ENCODE data around the gene FOXL2NB.

The FOXL2NB gene

DNA sequence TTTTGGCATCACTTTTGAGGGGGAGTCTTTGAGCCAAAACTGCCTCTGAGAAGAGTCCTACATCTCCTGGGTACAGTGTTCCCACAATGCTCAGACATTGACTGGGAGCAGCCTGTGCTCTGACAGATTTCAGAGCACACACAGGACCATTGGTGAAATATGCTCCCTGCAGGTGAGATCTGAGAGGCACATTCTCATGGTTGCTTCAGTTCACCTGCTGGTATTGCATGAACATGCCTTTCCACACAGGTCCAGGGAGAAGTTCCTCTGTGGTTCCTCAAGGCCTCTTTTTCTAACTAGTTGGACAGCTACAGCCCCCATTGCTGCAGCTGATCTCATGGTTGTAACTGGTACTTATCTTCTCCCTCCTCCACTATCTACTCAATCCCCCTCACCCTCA lies 37.1 kb upstream of the FOXL2NB start:
- no peak overlapping the region for H3K4me2 ChIP-seq (ENCODE audit: low read length)
- no peaks in the 10 kb centered on the region for H3K36me3 ChIP-seq (replicated peaks; ENCODE audit: low read depth, low read length)
- H4K20me1 ChIP-seq (ENCODE audit: insufficient read depth, low read length): no peaks in the 10 kb centered on the region
- H3K9me3 ChIP-seq (ENCODE audit: insufficient read depth, low read length): no peaks in the 10 kb centered on the region
- H3K9ac ChIP-seq (ENCODE audit: low read length): no peak overlapping the region
- H3K79me2 ChIP-seq (ENCODE audit: low read length): no peaks in the 10 kb centered on the region
- TF ChIP-seq EZH2phosphoT487 (IDR thresholded peaks at IDR 0.05; ENCODE audit: low read depth): no peak
- TF ChIP-seq, protein P1, sequence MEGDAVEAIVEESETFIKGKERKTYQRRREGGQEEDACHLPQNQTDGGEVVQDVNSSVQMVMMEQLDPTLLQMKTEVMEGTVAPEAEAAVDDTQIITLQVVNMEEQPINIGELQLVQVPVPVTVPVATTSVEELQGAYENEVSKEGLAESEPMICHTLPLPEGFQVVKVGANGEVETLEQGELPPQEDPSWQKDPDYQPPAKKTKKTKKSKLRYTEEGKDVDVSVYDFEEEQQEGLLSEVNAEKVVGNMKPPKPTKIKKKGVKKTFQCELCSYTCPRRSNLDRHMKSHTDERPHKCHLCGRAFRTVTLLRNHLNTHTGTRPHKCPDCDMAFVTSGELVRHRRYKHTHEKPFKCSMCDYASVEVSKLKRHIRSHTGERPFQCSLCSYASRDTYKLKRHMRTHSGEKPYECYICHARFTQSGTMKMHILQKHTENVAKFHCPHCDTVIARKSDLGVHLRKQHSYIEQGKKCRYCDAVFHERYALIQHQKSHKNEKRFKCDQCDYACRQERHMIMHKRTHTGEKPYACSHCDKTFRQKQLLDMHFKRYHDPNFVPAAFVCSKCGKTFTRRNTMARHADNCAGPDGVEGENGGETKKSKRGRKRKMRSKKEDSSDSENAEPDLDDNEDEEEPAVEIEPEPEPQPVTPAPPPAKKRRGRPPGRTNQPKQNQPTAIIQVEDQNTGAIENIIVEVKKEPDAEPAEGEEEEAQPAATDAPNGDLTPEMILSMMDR (IDR thresholded peaks at IDR 0.05; ENCODE audit: low read depth, low read length): no peak; the same call in 1 of the 2 replicates
- no peak overlapping the region for H2AFZ ChIP-seq (ENCODE audit: low read depth, low read length)
- H3K4me3 ChIP-seq (ENCODE audit: low read length): no peak overlapping the region
- H3K27ac ChIP-seq (ENCODE audit: low read length): no peak overlapping the region
- H3K27me3 ChIP-seq (ENCODE audit: low read depth, low read length): peaks cover 7% of the 10 kb centered on the region; the same call in 1 of the 2 replicates
- peaks cover 3% of the 10 kb centered on the region; the same call in 1 of the 2 replicates for H3K4me1 ChIP-seq (ENCODE audit: low read length)

DNA sequence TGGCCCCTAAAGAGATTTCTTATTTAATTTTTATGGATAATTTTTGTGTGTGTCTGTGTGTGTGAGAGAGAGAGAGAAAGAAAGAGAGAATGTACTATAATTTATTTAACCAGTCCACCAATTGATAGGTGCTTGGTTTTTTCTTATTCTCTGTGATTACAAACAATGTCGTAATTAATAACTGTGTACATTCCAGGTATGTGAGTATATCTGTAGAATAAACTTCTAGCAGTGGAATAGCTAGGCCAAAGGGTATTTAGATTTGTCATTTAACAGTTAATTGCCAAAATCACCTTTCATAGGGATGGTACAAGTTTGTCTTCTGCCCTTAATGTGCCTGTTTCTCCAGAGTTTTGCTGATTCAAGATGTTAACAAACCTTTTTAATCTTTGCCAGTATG lies 35.4 kb upstream of the FOXL2NB start:
- H3K9me3 ChIP-seq (ENCODE audit: insufficient read depth, low read length): no peaks in the 10 kb centered on the region
- no peaks in the 10 kb centered on the region for H3K36me3 ChIP-seq (replicated peaks; ENCODE audit: low read depth, low read length)
- no peak overlapping the region for H3K9ac ChIP-seq (ENCODE audit: low read length)
- no peak overlapping the region for H3K27ac ChIP-seq (ENCODE audit: low read length)
- no peaks in the 10 kb centered on the region for H4K20me1 ChIP-seq (ENCODE audit: insufficient read depth, low read length)
- H3K4me2 ChIP-seq (ENCODE audit: low read length): no peak overlapping the region
- H3K27me3 ChIP-seq (ENCODE audit: low read depth, low read length): peaks cover 8% of the 10 kb centered on the region; the same call in 1 of the 2 replicates
- TF ChIP-seq, protein P1 (IDR thresholded peaks at IDR 0.05; ENCODE audit: low read depth, low read length): no peak
- no peak for TF ChIP-seq EZH2phosphoT487 (IDR thresholded peaks at IDR 0.05; ENCODE audit: low read depth)
- no peak overlapping the region for H3K4me3 ChIP-seq (ENCODE audit: low read length)
- H3K79me2 ChIP-seq (ENCODE audit: low read length): no peaks in the 10 kb centered on the region
- H2AFZ ChIP-seq (ENCODE audit: low read depth, low read length): no peak overlapping the region
- H3K4me1 ChIP-seq (ENCODE audit: low read length): peaks cover 6% of the 10 kb centered on the region; the same call in 1 of the 2 replicates

DNA sequence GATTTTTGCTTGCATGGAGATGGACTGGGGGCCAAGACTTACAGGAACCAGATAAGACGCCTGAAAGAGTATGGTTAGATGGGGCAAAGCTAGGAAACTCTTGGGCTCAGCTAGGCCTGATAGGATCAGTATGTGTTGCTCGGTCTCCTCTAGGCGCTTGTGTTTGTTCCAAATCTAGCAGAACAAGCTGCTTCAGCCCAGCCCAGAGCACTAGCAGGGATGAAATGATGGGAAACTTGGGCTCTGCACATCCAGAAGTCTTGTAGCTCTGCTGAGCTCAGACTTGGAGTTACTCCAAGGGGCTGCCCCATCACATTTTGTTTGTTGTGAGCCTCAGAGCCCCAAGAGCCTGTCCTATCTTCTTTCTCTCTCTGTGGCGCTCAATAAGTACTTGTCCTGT lies 34.8 kb upstream of the FOXL2NB start:
- H4K20me1 ChIP-seq (ENCODE audit: insufficient read depth, low read length): no peaks in the 10 kb centered on the region
- TF ChIP-seq EZH2phosphoT487 (IDR thresholded peaks at IDR 0.05; ENCODE audit: low read depth): no peak
- TF ChIP-seq, protein P1 (IDR thresholded peaks at IDR 0.05; ENCODE audit: low read depth, low read length): no peak
- H3K36me3 ChIP-seq (replicated peaks; ENCODE audit: low read depth, low read length): no peaks in the 10 kb centered on the region
- no peak overlapping the region for H2AFZ ChIP-seq (ENCODE audit: low read depth, low read length)
- H3K79me2 ChIP-seq (ENCODE audit: low read length): no peaks in the 10 kb centered on the region
- H3K4me3 ChIP-seq (ENCODE audit: low read length): no peak overlapping the region
- no peak overlapping the region for H3K4me2 ChIP-seq (ENCODE audit: low read length)
- H3K9me3 ChIP-seq (ENCODE audit: insufficient read depth, low read length): no peaks in the 10 kb centered on the region
- H3K9ac ChIP-seq (ENCODE audit: low read length): no peak overlapping the region
- H3K4me1 ChIP-seq (ENCODE audit: low read length): peaks cover 6% of the 10 kb centered on the region; the same call in 1 of the 2 replicates
- H3K27ac ChIP-seq (ENCODE audit: low read length): no peak overlapping the region
- peaks cover 11% of the 10 kb centered on the region; the same call in 1 of the 2 replicates for H3K27me3 ChIP-seq (ENCODE audit: low read depth, low read length)

DNA sequence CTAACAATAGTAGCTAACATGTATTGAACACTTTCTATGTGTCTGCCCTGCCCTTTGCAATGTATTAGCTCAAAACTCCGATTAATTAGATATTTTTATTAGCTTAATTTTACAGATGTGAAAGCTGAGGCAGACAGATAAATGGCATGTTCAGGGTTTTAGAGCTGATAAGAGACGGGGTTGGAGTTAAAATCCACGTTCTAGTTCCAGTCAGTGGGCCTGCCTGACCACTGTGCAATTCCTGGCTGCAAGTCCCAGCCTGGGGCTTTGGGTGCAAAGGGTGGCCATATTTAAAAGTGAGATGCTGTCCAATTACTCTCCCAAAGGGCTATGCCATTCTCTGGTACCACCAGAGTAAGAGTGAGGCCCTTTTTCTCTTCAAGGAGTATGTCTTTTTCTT lies 33.3 kb upstream of the FOXL2NB start:
- Histone ChIP-seq H3K27ac (ENCODE audit: low read length) (no peak overlapping the region), H3K4me3 (ENCODE audit: low read length) (no peak overlapping the region), H3K36me3 (replicated peaks; ENCODE audit: low read depth, low read length) (no peaks in the 10 kb centered on the region), H3K9ac (ENCODE audit: low read length) (no peak overlapping the region), H2AFZ (ENCODE audit: low read depth, low read length) (no peak overlapping the region), H3K9me3 (ENCODE audit: insufficient read depth, low read length) (no peaks in the 10 kb centered on the region), H3K27me3 (ENCODE audit: low read depth, low read length) (peaks cover 11% of the 10 kb centered on the region; the same call in 1 of the 2 replicates), H3K4me2 (ENCODE audit: low read length) (no peak overlapping the region), H3K79me2 (ENCODE audit: low read length) (no peaks in the 10 kb centered on the region), H3K4me1 (ENCODE audit: low read length) (peaks cover 6% of the 10 kb centered on the region; the same call in 1 of the 2 replicates), H4K20me1 (ENCODE audit: insufficient read depth, low read length) (no peaks in the 10 kb centered on the region)
- TF ChIP-seq EZH2phosphoT487 (IDR thresholded peaks at IDR 0.05; ENCODE audit: low read depth): no peak
- TF ChIP-seq, protein P1 (IDR thresholded peaks at IDR 0.05; ENCODE audit: low read depth, low read length): no peak
